HepG2 (cell line): Measurements from ENCODE around the gene SFXN5.

Experiments
- CTCF ChIP-seq: sonication (generic); formaldehyde crosslinking; IDR thresholded peaks from 2 replicates; pipeline ENCODE4 v1.5.0; 2020; ENCODE audit warnings: mild to moderate bottlenecking, missing genetic modification reagents, moderate library complexity
- JUNB ChIP-seq: sonication (generic); formaldehyde crosslinking; IDR thresholded peaks from 2 replicates; pipeline ENCODE4 v1.8.0; 2022; ENCODE audit warnings: missing genetic modification reagents, mild to moderate bottlenecking, borderline replicate concordance
- RXRA ChIP-seq: sonication (generic); formaldehyde crosslinking; IDR thresholded peaks from 2 replicates; pipeline ENCODE4 v1.5.1; 2020; ENCODE audit warnings: missing genetic modification reagents
- ZNF3 ChIP-seq: IDR thresholded peaks from 2 replicates; pipeline ENCODE4 v1.7.0; 2017; ENCODE audit warnings: inconsistent platforms
- ZSCAN29 ChIP-seq: sonication (generic); formaldehyde crosslinking; conservative IDR thresholded peaks from 2 replicates; pipeline ENCODE4 v1.4.0; 2020; ENCODE audit warnings: mild to moderate bottlenecking, missing genetic modification reagents
- TF ChIP-seq, protein P1 (sequence below): sonication (generic); formaldehyde crosslinking; IDR thresholded peaks from 2 replicates; pipeline ENCODE4 v1.5.0; 2020; ENCODE audit warnings: missing genetic modification reagents

GRCh38 chr2:72951303-72952095 lies 120.0 kb downstream of the SFXN5 start:
- TF ChIP-seq ZNF3 (no peak), JUNB (no peak), CTCF (no peak), RXRA (CRISPR knock-in tag) (no peak), ZSCAN29 (CRISPR knock-in tag) (no peak)
- TF ChIP-seq, protein P1, sequence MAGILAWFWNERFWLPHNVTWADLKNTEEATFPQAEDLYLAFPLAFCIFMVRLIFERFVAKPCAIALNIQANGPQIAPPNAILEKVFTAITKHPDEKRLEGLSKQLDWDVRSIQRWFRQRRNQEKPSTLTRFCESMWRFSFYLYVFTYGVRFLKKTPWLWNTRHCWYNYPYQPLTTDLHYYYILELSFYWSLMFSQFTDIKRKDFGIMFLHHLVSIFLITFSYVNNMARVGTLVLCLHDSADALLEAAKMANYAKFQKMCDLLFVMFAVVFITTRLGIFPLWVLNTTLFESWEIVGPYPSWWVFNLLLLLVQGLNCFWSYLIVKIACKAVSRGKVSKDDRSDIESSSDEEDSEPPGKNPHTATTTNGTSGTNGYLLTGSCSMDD (CRISPR knock-in tag), result no peak
